AG04449 (cell line): ENCODE measurements around the gene ADRA2C.

Experiments used
- CTCF ChIA-PET: fragments of 350-600 bp; formaldehyde crosslinking; extraction: SDS; loops from one replicate; lab custom pipeline; 2021; ENCODE audit warnings: antibody characterized with exemption; lab: Yijun Ruan, JAX
- POLR2A ChIA-PET: fragments of 400-600, 350-600 bp; formaldehyde crosslinking; extraction: SDS; loops from one replicate; lab custom pipeline; 2020; ENCODE audit warnings: antibody characterized with exemption, inconsistent platforms; lab: Yijun Ruan, JAX
- DNase-seq: peaks from one replicate; pipeline ENCODE4 v3.0.0-alpha.2; 2010; ENCODE audit warnings: low read depth, low spot score
- H3K4me3 ChIP-seq: 2 replicates; pipeline ENCODE4 v1.5.1; 2011; ENCODE audit warnings: low read depth, mild to moderate bottlenecking, control low read depth, low read length
- CTCF ChIP-seq: IDR thresholded peaks from one replicate; pipeline ENCODE4 v1.5.1; 2011; ENCODE audit warnings: mild to moderate bottlenecking, moderate library complexity, low read length, control low read depth, inconsistent platforms; ENCODE audit not compliant: insufficient read depth; ENCODE audit errors: missing control alignments

Gene ADRA2C

GRCh38 chr4:3774253-3774883 is 8.2 kb downstream of the ADRA2C start:
- no peak overlapping the region for H3K4me3 ChIP-seq
- DNase-seq = no peak
- ChIA-PET POLR2A (no interaction called here), CTCF (no interaction called here)
- no peak for TF ChIP-seq CTCF

GRCh38 chr4:3775005-3775404 is 8.8 kb downstream of the ADRA2C start:
- CTCF ChIA-PET = no interaction called here

DNA sequence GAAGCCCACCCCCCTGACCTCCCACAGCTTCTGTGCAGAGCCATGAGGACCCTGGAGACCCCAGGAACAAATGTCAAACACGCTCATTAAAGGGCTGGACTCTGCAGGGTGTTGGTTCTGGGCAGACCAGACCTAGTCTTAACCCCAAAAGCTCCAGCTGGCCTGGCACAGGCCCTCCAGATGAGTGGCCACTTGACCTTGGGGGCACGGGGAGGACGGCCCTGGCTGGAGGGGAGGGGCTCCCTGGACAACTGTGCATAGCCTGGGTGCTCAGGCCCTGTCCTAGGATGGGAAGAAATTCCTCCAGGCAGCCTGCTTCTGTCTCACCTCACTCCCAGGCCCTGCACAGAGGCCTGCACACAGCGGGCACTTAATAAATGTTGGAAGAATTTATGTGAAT is 9.4 kb downstream of the ADRA2C start:
- no peak for TF ChIP-seq CTCF
- no peak for DNase-seq
- ChIA-PET CTCF (no interaction called here), POLR2A (no interaction called here)
- H3K4me3 ChIP-seq = no peak overlapping the region

More at GRCh38 chr4:3775005-3775404, 8.8 kb downstream of the ADRA2C start:
- POLR2A ChIA-PET = no interaction called here
- H3K4me3 ChIP-seq = no peak overlapping the region
- no peak for TF ChIP-seq CTCF
- DNase-seq = no peak

DNA sequence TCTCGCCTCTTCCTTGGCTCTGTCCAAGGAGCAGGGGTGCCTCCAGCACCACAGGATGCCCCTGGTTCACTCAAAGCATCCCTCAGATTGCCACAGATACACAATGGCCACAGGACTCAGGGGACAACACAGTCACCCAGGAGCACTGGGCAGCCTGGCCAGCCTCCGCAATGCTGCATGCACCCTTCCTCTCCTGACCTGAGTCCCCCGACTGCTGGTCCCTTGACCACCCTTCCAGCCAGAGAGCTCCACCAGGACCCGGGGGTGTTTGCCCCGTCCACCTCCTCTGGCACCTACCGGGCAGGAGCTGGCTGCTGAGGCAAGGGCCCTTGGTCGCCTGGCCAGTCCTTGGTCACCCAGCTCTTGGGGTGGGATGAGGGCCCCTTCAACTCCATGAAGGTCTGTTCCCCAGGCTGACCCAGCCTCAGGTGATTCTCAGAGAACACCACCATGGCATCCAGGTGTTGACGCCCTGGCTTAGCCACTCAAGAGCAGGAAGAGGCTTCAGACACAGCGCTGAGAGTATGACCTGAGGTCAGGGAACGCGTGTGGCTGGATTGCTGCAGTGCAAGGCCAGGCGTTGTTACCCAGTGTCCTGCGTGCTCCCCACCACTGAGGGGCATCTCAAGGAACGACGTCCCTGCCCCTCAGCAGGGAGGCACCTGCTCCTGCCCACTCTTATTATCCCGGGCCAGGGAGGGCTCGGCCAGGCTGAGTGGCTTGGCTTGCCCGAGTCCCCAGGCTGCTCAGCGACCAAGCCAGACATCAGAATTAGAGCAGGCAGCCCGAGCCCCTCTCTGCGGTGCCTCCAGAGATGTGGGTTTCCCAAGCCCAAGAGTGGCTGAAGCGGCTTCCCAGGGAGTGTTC is 10.2 kb downstream of the ADRA2C start:
- no peak for TF ChIP-seq CTCF
- ChIA-PET CTCF (no interaction called here), POLR2A (no interaction called here)
- no peak for DNase-seq
- H3K4me3 ChIP-seq = no peak overlapping the region

- ChIA-PET POLR2A (no interaction called here), CTCF (no interaction called here)
- DNase-seq = no peak
- no peak for TF ChIP-seq CTCF
- H3K4me3 ChIP-seq = no peak overlapping the region
Observed at GRCh38 chr4:3777033-3777390, 10.8 kb downstream of the ADRA2C start.

- POLR2A ChIA-PET = no interaction called here
Observed at GRCh38 chr4:3777669-3778068, 11.5 kb downstream of the ADRA2C start.

More at GRCh38 chr4:3777669-3778068, 11.5 kb downstream of the ADRA2C start:
- DNase-seq = no peak
- H3K4me3 ChIP-seq = no peak overlapping the region
- TF ChIP-seq CTCF = no peak
- CTCF ChIA-PET = no interaction called here
